Activated naive CD8-positive, alpha-beta T cell treated with anti-CD3 and anti-CD28 coated beads, Interleukin-2, amount 50 U/mL, for 24 hours (primary cell): Measurements from ENCODE around the gene TMEM145.

ENCODE experiments used
- ATAC-seq: fragments of 150-1000 bp; cut with Tn5 transposase; one replicate; pipeline ENCODE4 v1.10.0; 2021
- DNase-seq: peaks from one replicate; pipeline ENCODE4 v3.0.0; 2021
- H3K27ac Mint-ChIP-seq: one replicate; pipeline ENCODE4 v1.8.0; 2021; ENCODE audit warnings: mild to moderate bottlenecking, mixed read lengths
- H3K27me3 Mint-ChIP-seq: one replicate; pipeline ENCODE4 v1.8.0; 2021; ENCODE audit warnings: mixed read lengths
- H3K36me3 Mint-ChIP-seq: one replicate; pipeline ENCODE4 v1.8.0; 2021; ENCODE audit warnings: low read depth, mixed read lengths
- H3K4me1 Mint-ChIP-seq: one replicate; pipeline ENCODE4 v1.8.0; 2021; ENCODE audit warnings: mixed read lengths
- H3K4me3 Mint-ChIP-seq: one replicate; pipeline ENCODE4 v1.8.0; 2021; ENCODE audit warnings: mild to moderate bottlenecking, moderate library complexity, mixed read lengths
- H3K9me3 Mint-ChIP-seq: one replicate; pipeline ENCODE4 v1.8.0; 2021; ENCODE audit warnings: mixed read lengths

The TMEM145 gene

GRCh38 chr19:42290136-42290522 is 23.0 kb upstream of the TMEM145 start:
- Mint-ChIP-seq H3K27me3 (no peaks in the 10 kb centered on the region), H3K9me3 (no peaks in the 10 kb centered on the region), H3K4me3 (no peak overlapping the region), H3K4me1 (peaks cover 15% of the 10 kb centered on the region), H3K36me3 (peaks cover 12% of the 10 kb centered on the region), H3K27ac (no peak overlapping the region)
- ATAC-seq (no peak), DNase-seq (no peak)

GRCh38 chr19:42290523-42291434 is 22.3 kb upstream of the TMEM145 start:
- Mint-ChIP-seq H3K4me1 (peaks cover 9% of the 10 kb centered on the region), H3K27me3 (no peaks in the 10 kb centered on the region), H3K9me3 (no peaks in the 10 kb centered on the region), H3K27ac (no peak overlapping the region), H3K4me3 (no peak overlapping the region), H3K36me3 (peaks cover 12% of the 10 kb centered on the region)
- DNase-seq (peak; percentile 68), ATAC-seq (peak; percentile 63)

- Mint-ChIP-seq H3K36me3 (peaks cover 12% of the 10 kb centered on the region), H3K27ac (no peak overlapping the region), H3K4me1 (peaks cover 5% of the 10 kb centered on the region), H3K27me3 (no peaks in the 10 kb centered on the region), H3K4me3 (no peak overlapping the region), H3K9me3 (no peaks in the 10 kb centered on the region)
- no peak for DNase-seq
- ATAC-seq, result no peak
Measured at GRCh38 chr19:42291435-42291810, 21.7 kb upstream of the TMEM145 start.

- ATAC-seq (no peak), DNase-seq (no peak)
- Mint-ChIP-seq H3K9me3 (no peaks in the 10 kb centered on the region), H3K27ac (no peak overlapping the region), H3K36me3 (peaks cover 10% of the 10 kb centered on the region), H3K27me3 (no peaks in the 10 kb centered on the region), H3K4me3 (no peak overlapping the region), H3K4me1 (peaks cover 5% of the 10 kb centered on the region)
Measured at GRCh38 chr19:42292042-42292960, 20.8 kb upstream of the TMEM145 start.

GRCh38 chr19:42292963-42293362 is 20.1 kb upstream of the TMEM145 start:
- no peak for DNase-seq
- H3K9me3 Mint-ChIP-seq, result no peaks in the 10 kb centered on the region
- no peak for ATAC-seq
- peaks cover 5% of the 10 kb centered on the region for H3K4me1 Mint-ChIP-seq
- H3K36me3 Mint-ChIP-seq, result peaks cover 8% of the 10 kb centered on the region
- H3K4me3 Mint-ChIP-seq, result no peak overlapping the region
- H3K27ac Mint-ChIP-seq, result no peak overlapping the region
- H3K27me3 Mint-ChIP-seq, result no peaks in the 10 kb centered on the region

- Mint-ChIP-seq H3K4me3 (no peak overlapping the region), H3K27ac (no peak overlapping the region), H3K27me3 (no peaks in the 10 kb centered on the region), H3K4me1 (peaks cover 5% of the 10 kb centered on the region), H3K9me3 (no peaks in the 10 kb centered on the region), H3K36me3 (peaks cover 8% of the 10 kb centered on the region)
- DNase-seq (no peak), ATAC-seq (no peak)
Measured at GRCh38 chr19:42293540-42293939, 19.6 kb upstream of the TMEM145 start.

- DNase-seq, result no peak
- peaks cover 8% of the 10 kb centered on the region for H3K36me3 Mint-ChIP-seq
- no peak overlapping the region for H3K4me3 Mint-ChIP-seq
- no peaks in the 10 kb centered on the region for H3K9me3 Mint-ChIP-seq
- peaks cover 5% of the 10 kb centered on the region for H3K4me1 Mint-ChIP-seq
- no peaks in the 10 kb centered on the region for H3K27me3 Mint-ChIP-seq
- no peak overlapping the region for H3K27ac Mint-ChIP-seq
- no peak for ATAC-seq
Measured at GRCh38 chr19:42293948-42294347, 19.2 kb upstream of the TMEM145 start.

- no peak overlapping the region for H3K4me3 Mint-ChIP-seq
- H3K27me3 Mint-ChIP-seq, result no peaks in the 10 kb centered on the region
- no peak overlapping the region for H3K27ac Mint-ChIP-seq
- ATAC-seq, result no peak
- H3K9me3 Mint-ChIP-seq, result no peaks in the 10 kb centered on the region
- peaks cover 6% of the 10 kb centered on the region for H3K36me3 Mint-ChIP-seq
- no peak for DNase-seq
- peaks cover 5% of the 10 kb centered on the region for H3K4me1 Mint-ChIP-seq
Measured at GRCh38 chr19:42294471-42295137, 18.5 kb upstream of the TMEM145 start.

GRCh38 chr19:42295342-42295741 is 17.8 kb upstream of the TMEM145 start:
- no peak for DNase-seq
- Mint-ChIP-seq H3K27me3 (no peaks in the 10 kb centered on the region), H3K4me3 (no peak overlapping the region), H3K36me3 (peaks cover 11% of the 10 kb centered on the region), H3K4me1 (peaks cover 5% of the 10 kb centered on the region), H3K27ac (no peak overlapping the region), H3K9me3 (no peaks in the 10 kb centered on the region)
- ATAC-seq, result no peak

- ATAC-seq (peak; percentile 70), DNase-seq (peak; percentile 95)
- Mint-ChIP-seq H3K4me3 (no peak overlapping the region), H3K9me3 (no peaks in the 10 kb centered on the region), H3K27me3 (no peaks in the 10 kb centered on the region), H3K4me1 (peaks cover 5% of the 10 kb centered on the region), H3K36me3 (peaks cover 11% of the 10 kb centered on the region), H3K27ac (no peak overlapping the region)
Measured at GRCh38 chr19:42295831-42296525, 17.1 kb upstream of the TMEM145 start.

- Mint-ChIP-seq H3K27ac (no peak overlapping the region), H3K9me3 (no peaks in the 10 kb centered on the region), H3K4me1 (peaks cover 11% of the 10 kb centered on the region), H3K4me3 (no peak overlapping the region), H3K36me3 (peaks cover 7% of the 10 kb centered on the region), H3K27me3 (no peaks in the 10 kb centered on the region)
- ATAC-seq, result no peak
- DNase-seq, result no peak
Measured at GRCh38 chr19:42297039-42297438, 16.1 kb upstream of the TMEM145 start.

- Mint-ChIP-seq H3K4me1 (peaks cover 24% of the 10 kb centered on the region), H3K36me3 (peaks cover 4% of the 10 kb centered on the region), H3K27ac (peak within 1 kb of the TSS; percentile 84), H3K27me3 (no peaks in the 10 kb centered on the region), H3K9me3 (no peaks in the 10 kb centered on the region), H3K4me3 (peak within 1 kb of the TSS; percentile 83)
- ATAC-seq (peak; percentile 11), DNase-seq (peak; percentile 43)
Measured at GRCh38 chr19:42301646-42302203, 11.4 kb upstream of the TMEM145 start, which contains the start of gene PRR19. TSS of gene PRR19 (plus strand) at chr19:42302132. CDS start at chr19:42309585, 7,453 bp downstream.

- DNase-seq (no peak), ATAC-seq (no peak)
- peak overlapping the region; percentile 83 for H3K4me3 Mint-ChIP-seq
- H3K36me3 Mint-ChIP-seq, result peaks cover 4% of the 10 kb centered on the region
- H3K27me3 Mint-ChIP-seq, result no peaks in the 10 kb centered on the region
- peaks cover 24% of the 10 kb centered on the region for H3K4me1 Mint-ChIP-seq
- H3K27ac Mint-ChIP-seq, result peak overlapping the region; percentile 84
- no peaks in the 10 kb centered on the region for H3K9me3 Mint-ChIP-seq
Measured at GRCh38 chr19:42303101-42303464, 10.0 kb upstream of the TMEM145 start.

GRCh38 chr19:42303876-42304275 is 9.2 kb upstream of the TMEM145 start:
- H3K9me3 Mint-ChIP-seq, result no peaks in the 10 kb centered on the region
- H3K4me1 Mint-ChIP-seq, result peaks cover 24% of the 10 kb centered on the region
- H3K4me3 Mint-ChIP-seq, result no peak overlapping the region
- H3K27me3 Mint-ChIP-seq, result no peaks in the 10 kb centered on the region
- no peak for ATAC-seq
- DNase-seq, result no peak
- peaks cover 4% of the 10 kb centered on the region for H3K36me3 Mint-ChIP-seq
- no peak overlapping the region for H3K27ac Mint-ChIP-seq
